A549 (cell line): ENCODE measurements around the gene YDJC. TPM values are rescaled to one million over a fixed set of nuclear protein-coding genes. Genes with fewer than 3 reads are reported as not detected.

ENCODE experiments used
- ATAC-seq, 2 experiments: fragments of 200-7000 bp in 1 of 2; fragments of >200 bp in 1 of 2; cut with Nextera tagmentation in 1 of 2; cut with Tn5 transposase in 1 of 2; 3 replicates each; pipeline versions ENCODE4 v1.8.0 to v1.9.1; 2018 to 2020; ENCODE audit warnings: mild to moderate bottlenecking in 1 of 2, moderate library complexity in 1 of 2
- CTCF ChIA-PET: fragments of 300-600 bp; sonication (Branson Sonifier 250); formaldehyde crosslinking; extraction: SDS; loops from one replicate; lab custom pipeline; 2021; ENCODE audit warnings: antibody characterized with exemption, inconsistent platforms; lab: Yijun Ruan, JAX
- POLR2A ChIA-PET: fragments of 350-600 bp; formaldehyde crosslinking; extraction: SDS; loops from one replicate; lab custom pipeline; 2021; ENCODE audit warnings: antibody characterized with exemption, inconsistent platforms; lab: Yijun Ruan, JAX
- DNase-seq, 2 experiments: peaks; one replicate each; pipeline versions ENCODE4 v3.0.0 to v3.0.0-alpha.2; 2011 to 2016; ENCODE audit warnings: low read depth in 1 of 2, low spot score in 1 of 2
- FAIRE-seq: peaks from 2 replicates; lab custom pipeline; 2011; peaks lifted over from hg19 to GRCh38; lab: Jason Lieb, UNC
- H3K27ac ChIP-seq, 2 experiments: fragments of >200 bp; sonication (Bioruptor Twin); formaldehyde crosslinking; 3 replicates each; pipeline ENCODE4 v1.5.1; 2016 to 2017
- H3K4me1 ChIP-seq: fragments of >200 bp; sonication (Bioruptor Twin); formaldehyde crosslinking; 3 replicates; pipeline ENCODE4 v1.6.1; 2016
- H3K4me2 ChIP-seq: fragments of >200 bp; sonication (Bioruptor Twin); formaldehyde crosslinking; 3 replicates; pipeline ENCODE4 v1.6.1; 2016
- H3K4me3 ChIP-seq: fragments of >200 bp; sonication (Bioruptor Twin); formaldehyde crosslinking; 3 replicates; pipeline ENCODE4 v1.5.1; 2016
- H3K9me3 ChIP-seq: fragments of >200 bp; sonication (Bioruptor Twin); formaldehyde crosslinking; 3 replicates; pipeline ENCODE4 v1.6.1; 2016
- ATOH8 ChIP-seq: fragments of 250-450 bp; sonication (Bioruptor Pico); IDR thresholded peaks from 2 replicates; pipeline ENCODE4 v1.5.0; 2020; ENCODE audit warnings: low read depth, mild to moderate bottlenecking, moderate library complexity
- BHLHE40 ChIP-seq: IDR thresholded peaks from 2 replicates; pipeline ENCODE4 v1.6.1; 2012; ENCODE audit warnings: low read depth, low read length, inconsistent platforms
- CHD4 ChIP-seq: fragments of 200-600 bp; sonication (generic); IDR thresholded peaks from 2 replicates; pipeline ENCODE4 v1.6.1; 2016; ENCODE audit warnings: antibody characterized with exemption, mild to moderate bottlenecking, borderline replicate concordance
- CTCF ChIP-seq: fragments of >200 bp; sonication (Bioruptor Twin); formaldehyde crosslinking; IDR thresholded peaks from 3 replicates; pipeline ENCODE4 v1.5.1; 2016
- E2F6 ChIP-seq: IDR thresholded peaks from 2 replicates; pipeline ENCODE4 v1.6.1; 2012; ENCODE audit warnings: low read depth, borderline replicate concordance
- EHMT2 ChIP-seq: fragments of 200-600 bp; sonication (generic); IDR thresholded peaks from 2 replicates; pipeline ENCODE4 v1.6.1; 2016; ENCODE audit warnings: antibody characterized with exemption, low read depth, mild to moderate bottlenecking, moderate library complexity
- FOSB ChIP-seq: fragments of 250-450 bp; sonication (Bioruptor Pico); IDR thresholded peaks from 2 replicates; pipeline ENCODE4 v1.5.0; 2020; ENCODE audit warnings: mild to moderate bottlenecking, moderate library complexity
- HEYL ChIP-seq: fragments of 250-450 bp; sonication (Bioruptor Pico); IDR thresholded peaks from 2 replicates; pipeline ENCODE4 v1.8.0; 2021; ENCODE audit warnings: mild to moderate bottlenecking, moderate library complexity
- JUNB ChIP-seq: fragments of >200 bp; sonication (Bioruptor Twin); formaldehyde crosslinking; IDR thresholded peaks from 2 replicates; pipeline ENCODE4 v1.6.1; 2016
- MAZ ChIP-seq: fragments of 150-350 bp; IDR thresholded peaks from 2 replicates; pipeline ENCODE4 v1.6.1; 2014; ENCODE audit warnings: antibody characterized with exemption, low read depth, low read length, borderline replicate concordance
- MYC ChIP-seq: IDR thresholded peaks from 2 replicates; pipeline ENCODE4 v1.6.1; 2012; ENCODE audit warnings: mild to moderate bottlenecking, inconsistent platforms, low read length, improper control_type of control experiment, borderline replicate concordance
- NR3C1 ChIP-seq: fragments of >200 bp; sonication (Bioruptor Twin); formaldehyde crosslinking; IDR thresholded peaks from 3 replicates; pipeline ENCODE4 v1.6.1; 2017
- PBX3 ChIP-seq: IDR thresholded peaks from 2 replicates; pipeline ENCODE4 v1.6.1; 2012
- RCOR1 ChIP-seq: fragments of 150-350 bp; IDR thresholded peaks from 2 replicates; pipeline ENCODE4 v1.6.1; 2014; ENCODE audit warnings: antibody characterized with exemption, low read length, low read depth
- REST ChIP-seq: fragments of 200-600 bp; sonication (generic); IDR thresholded peaks from 2 replicates; pipeline ENCODE4 v1.6.1; 2016; ENCODE audit warnings: antibody characterized with exemption, mild to moderate bottlenecking, moderate library complexity
- RNF2 ChIP-seq: fragments of 200-600 bp; sonication (generic); IDR thresholded peaks from 2 replicates; pipeline ENCODE4 v1.6.1; 2016; ENCODE audit warnings: low read depth, mild to moderate bottlenecking, antibody characterized with exemption, moderate library complexity, borderline replicate concordance
- SMC3 ChIP-seq: fragments of >200 bp; sonication (Bioruptor Twin); formaldehyde crosslinking; IDR thresholded peaks from 3 replicates; pipeline ENCODE4 v1.6.1; 2018; ENCODE audit warnings: inconsistent platforms
- TFCP2L1 ChIP-seq: fragments of 250-450 bp; sonication (Bioruptor Pico); IDR thresholded peaks from 2 replicates; pipeline ENCODE4 v1.5.0; 2021; ENCODE audit warnings: mild to moderate bottlenecking
- TP53 ChIP-seq: fragments of 250-450 bp; sonication (Bioruptor Pico); IDR thresholded peaks from 2 replicates; pipeline ENCODE4 v1.5.0; 2021; ENCODE audit warnings: mild to moderate bottlenecking, moderate library complexity
- WGBS: methylation state at CpG from one replicate; pipeline ENCODE4 v1.1.6; 2017; ENCODE audit errors: missing lambda C conversion rate; 5-methylcytosine and 5-hydroxymethylcytosine counted together
- polyA plus RNA-seq, 4 experiments: library from polyadenylated mRNA; depleted of rRNA in 3 of 4; stranded (reverse); fragments of >200 nt; fragmentation: RNase III in 1 of 4; extraction: RNeasy Plus Mini Kit Qiagen cat#74134 plus additional on column Dnase treatment in 1 of 4; gene quantifications; 2 replicates in 3 of 4; 3 replicates in 1 of 4; pipeline ENCODE4 v1.2.3, GENCODE V29; 2011 to 2017

The YDJC gene
- polyA plus RNA-seq, 2 of the 4 experiments (the other 2 are of a cell fraction): 24.8 to 28.3 TPM

GRCh38 chr22:21590809-21591641 is 38.8 kb downstream of the YDJC start (continued):
- TF ChIP-seq REST (no peak), NR3C1 (no peak), ATOH8 (CRISPR knock-in tag) (no peak), HEYL (no peak)

- Histone ChIP-seq H3K4me2 (no peak overlapping the region), H3K4me1 (no peaks in the 10 kb centered on the region), H3K27ac (no peak overlapping the region), H3K9me3 (no peaks in the 10 kb centered on the region), H3K4me3 (no peak overlapping the region)
- WGBS: 86% methylated on average over 6 of the region's 8 CpGs
- FAIRE-seq: no peak
- no peak for DNase-seq
- ATAC-seq: no peak
- no peak for TF ChIP-seq REST
- no peak for TF ChIP-seq MYC
- TF ChIP-seq BHLHE40: no peak
- no peak for TF ChIP-seq CTCF
- TF ChIP-seq CHD4: no peak
- no peak for TF ChIP-seq E2F6
- no peak for TF ChIP-seq ATOH8 (CRISPR knock-in tag)
- TF ChIP-seq JUNB: no peak
- TF ChIP-seq SMC3: no peak
- TF ChIP-seq RCOR1: no peak
- TF ChIP-seq FOSB (CRISPR knock-in tag): no peak
- TF ChIP-seq TFCP2L1 (CRISPR knock-in tag): no peak
- no peak for TF ChIP-seq MAZ
- TF ChIP-seq TP53 (CRISPR knock-in tag): no peak
- no peak for TF ChIP-seq RNF2
- no peak for TF ChIP-seq EHMT2
- no peak for TF ChIP-seq PBX3
- TF ChIP-seq, all 56 proteins: peak for 0
- POLR2A ChIA-PET: no interaction called here
- CTCF ChIA-PET: interaction anchor here (1.0 kb wide), 1 partner anchor 58 kb away, joined by 3 read pairs; no protein-coding TSS in a partner anchor
Observed at GRCh38 chr22:21589396-21589795, 40.4 kb downstream of the YDJC start.
